Kidney (tissue), 14 donors: ENCODE data around the gene ZNF827. TPM values are rescaled to one million over a fixed set of nuclear protein-coding genes. Genes with fewer than 3 reads are reported as not detected.
A peak's percentile ranks its signal among the peaks of the same experiment; 100 is the strongest.

Source experiments
- DNase-seq, 5 donors: peaks; one replicate each; pipeline ENCODE4 v3.0.0-alpha.2; 2013 to 2020
- FAIRE-seq: peaks from 2 replicates; lab custom pipeline; 2012; peaks lifted over from hg19 to GRCh38; lab: Jason Lieb, UNC
- H3K27ac ChIP-seq, 2 donors: one replicate each; pipeline ENCODE4 v1.7.0; 2013; ENCODE audit warnings: low read depth in 2 of 2, low read length in 2 of 2, inconsistent platforms in 1 of 2
- H3K27me3 ChIP-seq: one replicate; pipeline ENCODE4 v1.7.1; 2013; ENCODE audit warnings: low read length, inconsistent platforms; ENCODE audit not compliant: control insufficient read depth, insufficient read depth
- H3K36me3 ChIP-seq, 3 donors: one replicate each; pipeline versions ENCODE4 v1.7.0 to v1.7.1; 2013; ENCODE audit warnings: low read length in 3 of 3, control low read depth in 1 of 3, inconsistent platforms in 1 of 3; ENCODE audit not compliant: insufficient read depth in 3 of 3, control insufficient read depth in 2 of 3
- H3K4me1 ChIP-seq, 3 donors: one replicate each; pipeline versions ENCODE4 v1.7.0 to v1.7.1; 2013; ENCODE audit warnings: low read length in 3 of 3, inconsistent platforms in 1 of 3, low read depth in 1 of 3; ENCODE audit not compliant: control insufficient read depth in 2 of 3, insufficient read depth in 2 of 3
- H3K4me3 ChIP-seq, 3 donors: one replicate each; pipeline versions ENCODE4 v1.7.0 to v1.8.1; 2013; ENCODE audit warnings: low read length in 3 of 3, control low read depth in 1 of 3, inconsistent platforms in 1 of 3
- H3K9ac ChIP-seq, 3 donors: one replicate each; pipeline versions ENCODE4 v1.7.0 to v1.7.1; 2013; ENCODE audit warnings: low read length in 3 of 3, control low read depth in 1 of 3, inconsistent platforms in 1 of 3
- H3K9me3 ChIP-seq, 3 donors: one replicate each; pipeline versions ENCODE4 v1.7.0 to v1.7.1; 2013; ENCODE audit warnings: low read length in 3 of 3, control low read depth in 1 of 3, inconsistent platforms in 1 of 3; ENCODE audit not compliant: control insufficient read depth in 2 of 3, insufficient read depth in 1 of 3
- intact Hi-C: fragments of 100-400 bp; cut with DNase I; formaldehyde crosslinking; loops from one replicate; pipeline ENCODE4 v1.11.1; 2022
- polyA plus RNA-seq: library from polyadenylated mRNA; stranded (reverse); fragments of 350-450 nt; fragmentation: Illumina TruSeq; extraction: RNeasy Lipid Tissue Mini Kit (QIAGEN cat#74804); gene quantifications from one replicate; pipeline ENCODE4 v1.2.3, GENCODE V29; 2014; ENCODE audit warnings: low read depth, low replicate concordance; ENCODE audit not compliant: insufficient read depth
- total RNA-seq: library from RNA; stranded (reverse); fragmentation: NEBNext Ultra II Directional; extraction: Animal tissue kit (Norgen Biotek cat#: 25700); gene quantifications from one replicate; pipeline ENCODE4 v1.2.1, GENCODE V29; 2021
- TF ChIP-seq, protein P1 (sequence below): IDR thresholded peaks from 3 replicates; pipeline ENCODE4 v1.5.1; 2012; ENCODE audit warnings: mild to moderate bottlenecking, moderate library complexity, borderline replicate concordance; ENCODE audit not compliant: insufficient read depth; ENCODE audit errors: extremely low read depth
- donor health status: control.
- donor health status: control.
- donor health status: control.
- donor health status: control.
- donor health status: control.
- donor health status: DM: yes; HTN: yes; CAD: no.
- donor health status: Normal renal cell carcinoma (clear cell type).

The ZNF827 gene
- total and polyA plus RNA-seq, 2 donors from 2014 or later, result 3.5 to 22.6 TPM

DNA sequence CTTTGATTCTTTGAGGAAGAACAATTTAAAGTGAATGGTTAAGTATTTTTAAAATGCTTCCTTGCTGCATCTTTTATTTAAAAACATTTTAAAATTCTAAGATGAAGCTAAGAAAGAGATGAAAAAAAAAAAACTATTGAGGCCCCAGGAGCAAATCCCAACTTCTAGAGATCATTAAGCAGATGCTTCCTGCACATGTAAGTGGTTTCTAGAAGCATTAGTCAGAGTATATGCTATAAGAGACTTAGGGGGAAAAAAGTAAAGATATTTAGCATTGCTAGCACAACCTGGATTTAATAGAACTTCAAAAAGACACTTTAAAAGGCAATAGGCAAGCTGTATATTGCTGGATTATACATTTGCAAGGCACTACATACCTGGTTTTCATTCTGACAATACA, 64.7 kb downstream of the ZNF827 start:
- intact Hi-C loops, result no loop called here
- no peaks in the 10 kb centered on the region for H3K36me3 ChIP-seq
- TF ChIP-seq, protein P1, sequence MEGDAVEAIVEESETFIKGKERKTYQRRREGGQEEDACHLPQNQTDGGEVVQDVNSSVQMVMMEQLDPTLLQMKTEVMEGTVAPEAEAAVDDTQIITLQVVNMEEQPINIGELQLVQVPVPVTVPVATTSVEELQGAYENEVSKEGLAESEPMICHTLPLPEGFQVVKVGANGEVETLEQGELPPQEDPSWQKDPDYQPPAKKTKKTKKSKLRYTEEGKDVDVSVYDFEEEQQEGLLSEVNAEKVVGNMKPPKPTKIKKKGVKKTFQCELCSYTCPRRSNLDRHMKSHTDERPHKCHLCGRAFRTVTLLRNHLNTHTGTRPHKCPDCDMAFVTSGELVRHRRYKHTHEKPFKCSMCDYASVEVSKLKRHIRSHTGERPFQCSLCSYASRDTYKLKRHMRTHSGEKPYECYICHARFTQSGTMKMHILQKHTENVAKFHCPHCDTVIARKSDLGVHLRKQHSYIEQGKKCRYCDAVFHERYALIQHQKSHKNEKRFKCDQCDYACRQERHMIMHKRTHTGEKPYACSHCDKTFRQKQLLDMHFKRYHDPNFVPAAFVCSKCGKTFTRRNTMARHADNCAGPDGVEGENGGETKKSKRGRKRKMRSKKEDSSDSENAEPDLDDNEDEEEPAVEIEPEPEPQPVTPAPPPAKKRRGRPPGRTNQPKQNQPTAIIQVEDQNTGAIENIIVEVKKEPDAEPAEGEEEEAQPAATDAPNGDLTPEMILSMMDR, result no peak
- DNase-seq (no peak), FAIRE-seq (no peak)
- H3K4me1 ChIP-seq, result peaks cover under 1 to 15% (median 13%) of the 10 kb centered on the region in 3 donors
- no peak overlapping the region for H3K9ac ChIP-seq
- no peak overlapping the region for H3K27ac ChIP-seq
- H3K27me3 ChIP-seq, result no peaks in the 10 kb centered on the region
- no peaks in the 10 kb centered on the region for H3K9me3 ChIP-seq
- H3K4me3 ChIP-seq, result no peak overlapping the region

DNA sequence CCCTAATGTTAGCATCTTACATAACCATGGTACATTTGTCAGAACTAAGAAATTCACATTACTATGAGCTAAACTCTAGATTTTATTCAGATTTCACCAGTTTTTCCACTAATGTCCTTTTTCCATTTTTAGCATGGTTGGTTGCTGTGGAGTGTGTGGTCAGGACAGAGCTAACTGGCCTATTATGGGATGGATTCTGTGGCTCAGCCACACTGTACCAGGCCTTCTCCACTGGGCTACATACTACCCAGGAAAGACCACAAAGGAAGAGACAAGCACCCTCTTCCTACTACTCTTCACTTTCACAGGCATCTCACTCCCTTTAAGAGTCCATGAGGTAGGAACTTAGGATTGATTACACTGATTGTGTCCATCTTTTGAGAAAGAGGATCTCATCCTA, 67.4 kb downstream of the ZNF827 start:
- no peak for FAIRE-seq
- no peak for DNase-seq
- Histone ChIP-seq H3K27ac (no peak overlapping the region), H3K27me3 (no peaks in the 10 kb centered on the region), H3K4me1 (peaks cover 7 to 15% (median 11%) of the 10 kb centered on the region in 3 donors), H3K9me3 (no peaks in the 10 kb centered on the region), H3K9ac (no peak overlapping the region), H3K4me3 (no peak overlapping the region), H3K36me3 (no peaks in the 10 kb centered on the region)
- TF ChIP-seq, protein P1, result no peak
- intact Hi-C loops, result no loop called here

DNA sequence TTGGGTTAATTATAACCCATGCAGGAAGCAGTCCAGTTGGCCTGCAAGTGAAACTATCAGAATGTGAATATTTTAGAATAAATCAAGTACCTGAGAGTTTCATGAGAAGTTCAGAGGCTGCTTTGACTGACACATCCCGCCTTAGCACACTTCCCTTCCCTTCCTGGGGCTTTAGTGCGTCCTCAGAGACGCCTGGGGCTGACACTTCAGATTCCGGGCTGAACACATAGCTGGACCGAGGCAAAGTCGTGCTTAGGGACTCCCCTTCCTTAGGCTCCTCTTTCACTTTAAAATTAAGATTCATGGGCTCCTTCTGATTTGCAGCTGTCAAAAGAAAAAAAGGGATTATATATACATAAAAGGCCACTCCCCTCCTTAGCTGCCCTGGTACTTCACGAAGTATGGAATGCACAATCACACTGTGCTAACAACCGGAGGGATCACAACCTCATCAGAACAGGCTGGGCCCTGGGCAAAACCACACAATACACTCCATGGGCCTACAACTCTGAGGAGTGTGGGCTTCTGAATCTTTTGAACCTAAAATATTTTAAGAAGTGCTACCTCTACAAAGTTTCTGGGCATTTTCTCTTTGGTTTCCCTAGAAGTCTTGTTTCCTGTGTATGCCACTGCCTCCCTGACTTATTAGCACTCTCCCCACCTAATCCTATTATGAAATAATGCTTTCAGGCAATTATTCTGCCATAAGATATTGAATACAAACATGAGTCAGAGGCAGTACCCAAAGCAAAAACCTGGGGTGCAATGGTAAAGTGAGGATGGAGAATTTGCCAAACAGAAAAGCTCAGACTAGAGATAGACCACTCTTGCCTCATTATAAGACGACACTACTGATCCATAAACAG, 68.2 kb downstream of the ZNF827 start:
- Histone ChIP-seq H3K4me3 (peak overlapping the region in 2 of 3 donors; percentile 21 to 38), H3K27me3 (no peaks in the 10 kb centered on the region), H3K9me3 (no peaks in the 10 kb centered on the region), H3K4me1 (peaks cover 7 to 15% (median 11%) of the 10 kb centered on the region in 3 donors), H3K9ac (peak overlapping the region in 1 of 3 donors; percentile 46), H3K27ac (peak overlapping the region; percentile 64 to 66), H3K36me3 (no peaks in the 10 kb centered on the region)
- no peak for FAIRE-seq
- intact Hi-C loops, result no loop called here
- TF ChIP-seq, protein P1, result no peak
- DNase-seq, result peak in 3 of 5 donors; percentile 25 to 53 (median 49)
